GM10266 (cell line): ENCODE results near the gene RASA2.

ENCODE experiments used
- DNase-seq: peaks from one replicate; pipeline ENCODE4 v3.0.0; 2012; ENCODE audit errors: extremely low spot score
- CTCF ChIP-seq: IDR thresholded peaks from 2 replicates; pipeline ENCODE4 v1.5.1; 2012; ENCODE audit warnings: mild to moderate bottlenecking, low read depth; ENCODE audit not compliant: control insufficient read depth, insufficient read depth; ENCODE audit errors: missing control alignments

Gene RASA2

GRCh38 chr3:141544697-141545096 is 57.9 kb downstream of the RASA2 start:
- no peak for DNase-seq
- no peak for TF ChIP-seq CTCF

GRCh38 chr3:141546081-141546480 is 59.3 kb downstream of the RASA2 start:
- TF ChIP-seq CTCF = no peak
- DNase-seq = no peak

- DNase-seq = no peak
- no peak for TF ChIP-seq CTCF
These were observed 59.8 kb downstream of the RASA2 start for GRCh38 chr3:141546586-141546985.

GRCh38 chr3:141547791-141548190 is 61.0 kb downstream of the RASA2 start:
- DNase-seq = no peak
- TF ChIP-seq CTCF = no peak

GRCh38 chr3:141550926-141551665 is 64.3 kb downstream of the RASA2 start:
- DNase-seq = no peak
- no peak for TF ChIP-seq CTCF

GRCh38 chr3:141552440-141552991 is 65.7 kb downstream of the RASA2 start:
- no peak for TF ChIP-seq CTCF
- no peak for DNase-seq

GRCh38 chr3:141553055-141553454 is 66.2 kb downstream of the RASA2 start:
- no peak for TF ChIP-seq CTCF
- no peak for DNase-seq
